SU-DHL-6 (cell line): ENCODE measurements around the gene POR.

Experiments
- EZH2phosphoT487 ChIP-seq: fragments of 200-600 bp; sonication (generic), shearing (Covaris generic); conservative IDR thresholded peaks from 2 replicates; pipeline ENCODE4 v1.6.1; 2018; ENCODE audit warnings: mild to moderate bottlenecking, antibody characterized with exemption, low read length, moderate library complexity, mixed read lengths
- TF ChIP-seq, protein P1 (sequence below): fragments of 200-600 bp; sonication (generic); IDR thresholded peaks from one replicate; pipeline ENCODE4 v1.5.1; 2017; ENCODE audit warnings: antibody characterized with exemption, mild to moderate bottlenecking, low read length, moderate library complexity; ENCODE audit not compliant: insufficient read depth, poor library complexity, severe bottlenecking

DNA sequence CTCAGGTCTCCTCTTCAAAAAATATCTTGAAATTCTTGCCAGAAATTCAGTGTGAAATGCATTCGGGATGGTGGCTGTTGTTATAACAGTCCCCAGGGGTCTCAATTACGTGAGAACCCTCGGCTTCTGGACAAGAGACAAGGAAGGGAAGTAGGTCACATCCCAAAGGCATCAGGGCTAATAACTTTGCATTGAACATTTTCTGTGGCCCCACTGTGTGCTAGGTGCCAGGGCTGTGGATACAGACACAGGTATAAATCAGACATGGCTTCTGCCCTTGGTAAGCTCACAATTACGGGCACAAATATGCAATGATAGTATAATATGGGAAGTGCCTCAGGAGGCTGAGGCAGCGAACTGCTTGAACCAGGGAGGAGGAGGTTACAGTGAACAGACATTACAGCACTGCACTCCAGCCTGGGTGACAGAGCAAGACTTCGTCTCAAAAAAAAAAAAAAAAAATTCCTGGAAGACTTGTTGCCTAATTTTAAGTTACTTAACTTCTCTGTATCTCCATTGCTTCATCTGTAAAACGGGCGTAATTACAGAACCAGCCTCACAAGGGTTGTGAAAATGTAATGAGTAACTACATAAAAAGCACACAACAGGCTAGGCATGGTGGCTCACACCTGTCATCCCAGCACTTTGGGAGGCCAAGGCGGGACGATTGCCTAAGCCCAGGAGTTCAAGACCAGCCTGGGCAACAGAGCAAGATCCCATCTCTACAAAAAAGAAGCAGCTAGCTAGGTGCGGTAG lies 38.7 kb upstream of the POR start:
- TF ChIP-seq, protein P1, sequence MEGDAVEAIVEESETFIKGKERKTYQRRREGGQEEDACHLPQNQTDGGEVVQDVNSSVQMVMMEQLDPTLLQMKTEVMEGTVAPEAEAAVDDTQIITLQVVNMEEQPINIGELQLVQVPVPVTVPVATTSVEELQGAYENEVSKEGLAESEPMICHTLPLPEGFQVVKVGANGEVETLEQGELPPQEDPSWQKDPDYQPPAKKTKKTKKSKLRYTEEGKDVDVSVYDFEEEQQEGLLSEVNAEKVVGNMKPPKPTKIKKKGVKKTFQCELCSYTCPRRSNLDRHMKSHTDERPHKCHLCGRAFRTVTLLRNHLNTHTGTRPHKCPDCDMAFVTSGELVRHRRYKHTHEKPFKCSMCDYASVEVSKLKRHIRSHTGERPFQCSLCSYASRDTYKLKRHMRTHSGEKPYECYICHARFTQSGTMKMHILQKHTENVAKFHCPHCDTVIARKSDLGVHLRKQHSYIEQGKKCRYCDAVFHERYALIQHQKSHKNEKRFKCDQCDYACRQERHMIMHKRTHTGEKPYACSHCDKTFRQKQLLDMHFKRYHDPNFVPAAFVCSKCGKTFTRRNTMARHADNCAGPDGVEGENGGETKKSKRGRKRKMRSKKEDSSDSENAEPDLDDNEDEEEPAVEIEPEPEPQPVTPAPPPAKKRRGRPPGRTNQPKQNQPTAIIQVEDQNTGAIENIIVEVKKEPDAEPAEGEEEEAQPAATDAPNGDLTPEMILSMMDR: no peak
- TF ChIP-seq EZH2phosphoT487: no peak
